GM18508 (cell line): ENCODE measurements around the gene ANKRD29.
"Not testable (repeated sequence)": the region's sequence is repeated elsewhere in the genome, so short reads cannot be mapped to it uniquely, and the experiment has no call there.

Experiments
- ATAC-seq: cut with Tn5 transposase; IDR thresholded peaks from one replicate; pipeline ENCODE4 v1.9.1; 2021; ENCODE audit warnings: moderate number of reproducible peaks; ENCODE audit not compliant: insufficient read depth, unreplicated experiment

Gene ANKRD29

GRCh38 chr18:23568281-23569138 lies 94.2 kb downstream of the ANKRD29 start:
- ATAC-seq = no peak

DNA sequence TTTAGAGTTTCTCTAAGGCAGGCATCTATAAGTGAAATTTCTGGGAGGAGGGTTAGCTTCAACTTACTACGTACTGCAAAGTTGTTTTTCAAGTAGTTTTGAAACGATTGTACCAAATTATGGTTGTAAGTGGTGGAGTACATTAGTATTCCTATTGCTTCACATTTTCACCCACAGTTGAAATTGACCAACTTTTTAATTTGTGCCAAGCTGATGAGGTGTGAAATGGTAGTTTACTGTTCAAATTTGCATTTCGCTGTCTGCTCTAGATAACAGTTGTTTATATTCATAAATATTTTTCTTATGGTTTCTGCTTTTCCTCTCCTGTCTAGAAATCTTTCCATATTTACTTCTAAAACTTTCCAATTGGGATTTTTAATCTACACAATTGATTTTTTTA lies 95.0 kb downstream of the ANKRD29 start:
- no peak for ATAC-seq

DNA sequence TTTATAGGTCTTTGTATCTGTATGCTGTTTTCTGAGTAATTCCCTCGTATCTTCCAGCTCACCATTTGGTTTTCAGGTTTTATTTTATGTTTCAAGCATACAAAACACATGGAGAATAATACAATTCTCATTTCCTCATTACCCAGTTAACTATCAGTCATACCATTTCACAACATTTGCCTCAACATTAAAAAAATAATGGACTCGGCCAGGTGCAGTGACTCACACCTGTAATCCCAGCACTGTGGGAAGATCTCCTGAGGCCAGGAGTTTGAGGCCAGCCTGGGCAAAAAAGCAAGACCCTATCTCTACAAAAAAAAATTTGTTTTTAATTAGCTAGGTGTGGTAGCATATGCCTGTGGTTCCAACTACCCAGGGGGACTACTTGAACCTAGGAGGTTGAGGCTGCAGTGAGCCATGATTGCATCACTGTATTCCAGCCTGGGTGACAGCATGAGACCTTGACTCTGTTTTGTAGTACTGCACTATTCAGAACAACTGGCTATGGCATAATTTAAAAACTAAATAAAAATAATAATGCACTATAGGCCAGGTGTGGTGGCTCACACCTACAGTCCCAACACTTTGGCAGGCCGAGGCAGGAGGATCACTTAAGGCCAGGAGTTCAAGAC lies 96.7 kb downstream of the ANKRD29 start:
- no peak for ATAC-seq

DNA sequence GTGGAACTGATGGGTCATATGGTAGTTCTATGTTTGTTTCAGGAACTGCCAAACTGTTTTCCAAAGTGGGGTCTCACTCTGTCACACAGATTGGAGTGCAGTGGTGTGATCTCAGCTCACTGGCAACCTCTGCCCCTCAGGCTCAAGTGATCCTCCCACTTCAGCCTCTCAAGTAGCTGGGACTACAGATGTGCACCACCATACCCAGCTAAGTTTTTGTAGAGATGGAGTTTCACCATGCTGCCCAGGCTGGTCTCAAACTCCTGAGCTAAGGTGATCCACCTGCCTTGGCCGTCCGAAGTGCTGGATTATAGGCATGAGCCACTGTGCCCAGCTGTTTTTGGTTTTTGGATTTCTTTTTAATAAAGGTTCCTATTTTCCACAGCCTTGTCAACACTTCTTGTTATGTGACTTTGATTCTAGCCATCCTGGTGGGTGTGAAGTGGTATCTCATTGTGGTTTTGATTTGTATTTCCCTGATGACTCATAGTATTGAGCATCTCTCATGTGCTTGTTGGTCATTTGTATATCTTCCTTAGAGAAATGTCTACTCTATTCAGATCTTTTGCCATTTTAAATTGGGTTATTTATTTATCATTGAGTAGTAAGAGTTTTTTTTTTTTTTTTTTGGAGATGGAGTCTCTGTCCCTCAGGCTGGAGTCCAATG lies 99.2 kb downstream of the ANKRD29 start:
- no peak for ATAC-seq

GRCh38 chr18:23560186-23560585 lies 102.5 kb downstream of the ANKRD29 start:
- no peak for ATAC-seq

DNA sequence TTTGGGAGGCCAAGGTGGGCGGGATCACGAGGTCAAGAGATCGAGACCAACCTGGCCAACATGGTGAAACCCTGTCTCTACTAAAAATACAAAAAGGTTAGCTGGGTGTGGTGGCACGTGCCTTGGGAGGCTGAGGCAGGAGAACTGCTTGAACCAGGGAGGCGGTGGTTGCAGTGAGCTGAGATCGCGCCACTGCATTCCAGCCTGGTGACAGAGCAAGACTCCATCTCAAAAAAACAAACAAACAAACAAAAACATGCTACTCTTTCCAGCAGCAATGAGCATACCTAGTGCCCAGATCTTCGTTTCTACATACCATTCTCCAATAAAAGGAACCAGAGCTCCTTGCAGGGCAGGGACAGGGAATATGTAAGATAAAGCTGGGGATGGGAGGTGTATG lies 105.2 kb downstream of the ANKRD29 start:
- not testable (repeated sequence) for ATAC-seq

DNA sequence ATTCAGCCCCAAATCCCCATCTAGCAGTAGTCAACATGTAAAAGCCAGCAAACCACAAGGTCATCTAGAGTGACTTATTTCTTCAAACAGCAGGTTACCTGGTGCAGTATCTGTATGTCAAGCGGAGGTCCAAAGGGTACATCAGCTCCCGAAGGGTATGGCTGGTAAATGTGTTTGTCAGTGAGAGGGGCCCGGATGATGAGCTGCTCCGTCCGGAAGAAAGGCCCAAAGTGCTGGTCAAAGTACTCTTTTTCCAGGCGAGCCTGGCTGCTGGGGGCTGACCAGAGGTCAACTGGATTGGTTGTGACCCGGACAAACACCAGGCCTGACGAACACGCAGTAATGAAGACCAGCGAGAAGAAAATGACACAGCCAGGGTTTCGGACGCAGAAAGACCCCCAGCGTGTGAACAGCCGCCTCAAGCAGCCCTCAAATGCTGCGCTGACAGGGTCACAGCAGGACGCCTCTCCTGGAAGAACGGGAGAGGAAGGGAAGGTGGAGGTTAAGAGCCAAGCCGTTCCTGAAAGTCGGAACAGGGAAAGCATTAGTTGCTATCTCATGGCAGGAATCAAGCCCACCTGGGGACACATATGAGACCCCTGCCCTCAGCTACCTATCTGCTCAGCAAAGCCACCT lies 106.4 kb downstream of the ANKRD29 start:
- no peak for ATAC-seq

DNA sequence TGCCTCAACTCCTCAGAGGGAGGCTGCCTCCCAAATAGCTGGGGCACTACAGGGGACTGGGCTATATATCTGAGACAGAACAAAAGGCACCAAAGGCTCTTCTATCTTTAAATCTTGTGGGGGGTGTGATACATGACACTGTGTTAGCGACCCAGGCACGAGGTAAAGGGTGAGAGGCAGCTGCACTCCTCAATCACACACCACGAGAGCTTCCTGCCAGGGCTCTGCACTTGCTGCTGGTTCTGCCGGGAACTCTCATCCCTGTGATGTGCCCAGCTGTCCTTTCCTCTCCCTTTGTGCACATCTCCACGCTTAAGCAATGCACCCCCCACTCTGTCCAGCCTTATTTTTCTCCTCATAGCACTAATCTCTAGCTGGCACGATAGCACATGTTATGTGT lies 108.8 kb downstream of the ANKRD29 start:
- no peak for ATAC-seq

GRCh38 chr18:23552505-23552904 lies 110.2 kb downstream of the ANKRD29 start:
- no peak for ATAC-seq

- ATAC-seq = no peak
Measured at GRCh38 chr18:23551978-23552377, 110.7 kb downstream of the ANKRD29 start.

DNA sequence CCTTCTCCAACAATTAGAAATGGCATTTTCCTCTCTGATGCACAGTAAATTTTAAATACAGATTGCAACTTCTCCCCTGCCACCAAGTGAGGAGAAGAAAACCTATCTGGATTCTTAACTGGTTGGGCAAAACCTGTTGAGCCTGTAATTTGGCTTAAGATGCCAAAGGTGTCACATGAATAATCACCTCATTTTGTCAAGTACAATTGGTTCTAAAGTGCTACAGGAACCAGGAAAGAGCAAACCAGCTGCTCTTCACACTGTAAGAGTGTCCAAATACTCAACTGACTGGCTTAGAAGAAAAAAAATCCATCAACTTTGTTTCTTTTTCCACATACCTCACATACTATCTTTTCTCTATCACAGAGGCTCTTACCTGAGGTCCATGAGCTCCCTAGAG lies 111.8 kb downstream of the ANKRD29 start:
- no peak for ATAC-seq
